Measurements from ENCODE around the gene C2orf68. TPM values are rescaled to one million over a fixed set of nuclear protein-coding genes. Genes with fewer than 3 reads are reported as not detected.

The C2orf68 gene
- total and polyA plus RNA-seq, 9 of the 15 experiments (the other 6 are each of a cell fraction or from before 2014, with no cell fraction given): 22.1 to 50.0 (median 31.8) TPM

DNA sequence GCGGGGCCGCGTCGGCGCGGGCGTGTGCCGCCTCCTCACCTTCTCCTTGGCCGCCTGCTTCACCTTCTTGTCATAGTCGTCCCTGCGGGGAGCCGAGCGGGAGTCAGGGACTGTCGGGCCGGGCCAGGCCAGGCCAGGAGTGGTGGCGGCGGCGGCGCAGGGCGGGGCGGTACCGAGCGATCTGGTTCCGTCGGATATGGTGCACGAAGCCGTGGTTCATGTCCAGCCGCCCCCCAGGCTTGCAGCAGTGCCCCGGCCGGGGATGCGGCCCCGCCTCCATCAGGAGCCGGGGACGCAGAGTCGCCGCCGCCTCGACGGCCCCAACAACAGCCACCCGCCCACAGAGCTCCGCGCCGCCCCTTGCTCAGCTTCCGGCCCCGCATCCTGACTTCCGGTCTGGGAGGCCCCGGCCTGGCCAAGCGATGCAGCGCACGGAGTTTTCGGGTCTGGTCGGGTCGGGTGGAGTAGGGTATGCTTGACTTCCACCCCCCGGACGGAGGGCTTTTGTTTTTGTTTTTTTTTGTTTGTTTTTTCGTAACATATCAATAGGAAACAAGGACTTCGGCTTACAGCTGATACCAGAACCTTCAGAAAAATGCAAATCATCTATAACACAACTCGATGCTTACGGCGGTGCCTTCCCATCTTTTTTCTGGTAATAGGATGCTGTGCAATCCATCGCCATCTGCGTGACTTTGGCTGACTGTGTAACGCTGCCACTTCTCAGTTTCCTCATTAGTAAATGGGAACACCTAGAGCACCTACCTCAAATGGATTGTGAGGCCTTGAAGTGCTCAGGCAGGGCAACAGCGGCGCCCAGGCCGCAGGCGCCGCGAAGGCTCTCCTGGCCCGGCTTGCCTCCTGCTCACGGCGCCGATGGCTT is at the start of gene C2orf68 (continued):
- TF ChIP-seq, protein P1, sequence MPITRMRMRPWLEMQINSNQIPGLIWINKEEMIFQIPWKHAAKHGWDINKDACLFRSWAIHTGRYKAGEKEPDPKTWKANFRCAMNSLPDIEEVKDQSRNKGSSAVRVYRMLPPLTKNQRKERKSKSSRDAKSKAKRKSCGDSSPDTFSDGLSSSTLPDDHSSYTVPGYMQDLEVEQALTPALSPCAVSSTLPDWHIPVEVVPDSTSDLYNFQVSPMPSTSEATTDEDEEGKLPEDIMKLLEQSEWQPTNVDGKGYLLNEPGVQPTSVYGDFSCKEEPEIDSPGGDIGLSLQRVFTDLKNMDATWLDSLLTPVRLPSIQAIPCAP (CRISPR knock-in tag; IDR thresholded peaks at IDR 0.05; ENCODE audit: borderline replicate concordance): no peak
- no peak for TF ChIP-seq ZC3H4 (CRISPR knock-in tag; IDR thresholded peaks at IDR 0.05; ENCODE audit: borderline replicate concordance)
- TF ChIP-seq FOXM1 (IDR thresholded peaks at IDR 0.05; ENCODE audit: low read depth): no peak
- no peak for TF ChIP-seq FOXM1 (CRISPR knock-in tag; IDR thresholded peaks at IDR 0.05; ENCODE audit: low read depth)
- TF ChIP-seq, protein P2, sequence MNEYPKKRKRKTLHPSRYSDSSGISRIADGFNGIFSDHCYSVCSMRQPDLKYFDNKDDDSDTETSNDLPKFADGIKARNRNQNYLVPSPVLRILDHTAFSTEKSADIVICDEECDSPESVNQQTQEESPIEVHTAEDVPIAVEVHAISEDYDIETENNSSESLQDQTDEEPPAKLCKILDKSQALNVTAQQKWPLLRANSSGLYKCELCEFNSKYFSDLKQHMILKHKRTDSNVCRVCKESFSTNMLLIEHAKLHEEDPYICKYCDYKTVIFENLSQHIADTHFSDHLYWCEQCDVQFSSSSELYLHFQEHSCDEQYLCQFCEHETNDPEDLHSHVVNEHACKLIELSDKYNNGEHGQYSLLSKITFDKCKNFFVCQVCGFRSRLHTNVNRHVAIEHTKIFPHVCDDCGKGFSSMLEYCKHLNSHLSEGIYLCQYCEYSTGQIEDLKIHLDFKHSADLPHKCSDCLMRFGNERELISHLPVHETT (CRISPR knock-in tag; conservative IDR thresholded peaks at IDR 0.05 in 1 of 2, IDR thresholded peaks at IDR 0.05 in 1 of 2): no peak; a peak in 1 of 4 replicates
- TF ChIP-seq MYBL2 (IDR thresholded peaks at IDR 0.05; ENCODE audit: low read depth): no peak
- no peak for TF ChIP-seq MYBL2 (CRISPR knock-in tag; IDR thresholded peaks at IDR 0.05; ENCODE audit: borderline replicate concordance)
- no peak for TF ChIP-seq HNRNPH1 (optimal IDR thresholded peaks at IDR 0.05; ENCODE audit: low read depth, low read length)
- TF ChIP-seq ZSCAN29 (IDR thresholded peaks at IDR 0.05): 0 out of 2 replicates have a peak, but pooled peaks have one; percentile 48
- no peak for TF ChIP-seq ZNF77 (CRISPR knock-in tag; IDR thresholded peaks at IDR 0.05)
- no peak for TF ChIP-seq NFXL1 (CRISPR knock-in tag; IDR thresholded peaks at IDR 0.05)
- TF ChIP-seq ZNF316 (IDR thresholded peaks at IDR 0.05): peak; percentile 35; the same call in 1 of the 2 replicates
- TF ChIP-seq, protein P3, sequence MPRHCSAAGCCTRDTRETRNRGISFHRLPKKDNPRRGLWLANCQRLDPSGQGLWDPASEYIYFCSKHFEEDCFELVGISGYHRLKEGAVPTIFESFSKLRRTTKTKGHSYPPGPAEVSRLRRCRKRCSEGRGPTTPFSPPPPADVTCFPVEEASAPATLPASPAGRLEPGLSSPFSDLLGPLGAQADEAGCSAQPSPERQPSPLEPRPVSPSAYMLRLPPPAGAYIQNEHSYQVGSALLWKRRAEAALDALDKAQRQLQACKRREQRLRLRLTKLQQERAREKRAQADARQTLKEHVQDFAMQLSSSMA (CRISPR knock-in tag; IDR thresholded peaks at IDR 0.05): peak; percentile 78; the same call in 1 of the 2 replicates
- peak; percentile 35; the same call in 1 of the 2 replicates for TF ChIP-seq MAFG (tag; conservative IDR thresholded peaks at IDR 0.05)
- peak; percentile 93 for TF ChIP-seq ZFX (CRISPR knock-in tag; IDR thresholded peaks at IDR 0.05)
- TF ChIP-seq JUN (IDR thresholded peaks at IDR 0.05; ENCODE audit: borderline replicate concordance, low read depth, low read length): no peak
- TF ChIP-seq JUN (CRISPR knock-in tag; IDR thresholded peaks at IDR 0.05; ENCODE audit: borderline replicate concordance): no peak
- TF ChIP-seq PTBP1 (IDR thresholded peaks at IDR 0.05; ENCODE audit: low read depth, low read length): no peak
- TF ChIP-seq CBX3 (IDR thresholded peaks at IDR 0.05; ENCODE audit: borderline replicate concordance in 1 of 2, low read length in 2 of 2): no peak
- TF ChIP-seq CHD4 (IDR thresholded peaks at IDR 0.05; ENCODE audit: insufficient read depth, insufficient replicate concordance, low read depth, low read length, poor library complexity, severe bottlenecking): no peak
- 0 out of 2 replicates have a peak, but pooled peaks have one; percentile 56 for TF ChIP-seq NFATC3 (IDR thresholded peaks at IDR 0.05)
- TF ChIP-seq, protein P4, sequence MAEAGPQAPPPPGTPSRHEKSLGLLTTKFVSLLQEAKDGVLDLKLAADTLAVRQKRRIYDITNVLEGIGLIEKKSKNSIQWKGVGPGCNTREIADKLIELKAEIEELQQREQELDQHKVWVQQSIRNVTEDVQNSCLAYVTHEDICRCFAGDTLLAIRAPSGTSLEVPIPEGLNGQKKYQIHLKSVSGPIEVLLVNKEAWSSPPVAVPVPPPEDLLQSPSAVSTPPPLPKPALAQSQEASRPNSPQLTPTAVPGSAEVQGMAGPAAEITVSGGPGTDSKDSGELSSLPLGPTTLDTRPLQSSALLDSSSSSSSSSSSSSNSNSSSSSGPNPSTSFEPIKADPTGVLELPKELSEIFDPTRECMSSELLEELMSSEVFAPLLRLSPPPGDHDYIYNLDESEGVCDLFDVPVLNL (CRISPR knock-in tag; IDR thresholded peaks at IDR 0.05; ENCODE audit: low read depth): 0 out of 2 replicates have a peak, but pooled peaks have one; percentile 41
- TF ChIP-seq ZEB2 (IDR thresholded peaks at IDR 0.05): peak; percentile 10; the same call in 1 of the 2 replicates
- TF ChIP-seq ZNF408 (CRISPR knock-in tag; IDR thresholded peaks at IDR 0.05; ENCODE audit: low read depth): peak; percentile 84; the same call in 1 of the 2 replicates
- 0 out of 2 replicates have a peak, but pooled peaks have one; percentile 40 for TF ChIP-seq PHB (CRISPR knock-in tag; IDR thresholded peaks at IDR 0.05)
